Right renal cortex interstitium (tissue), 3 donors: ENCODE measurements around the gene CDHR1. TPM values are rescaled to one million over a fixed set of nuclear protein-coding genes. Genes with fewer than 3 reads are reported as not detected.
"Not testable (repeated sequence)": the region's sequence is repeated elsewhere in the genome, so short reads cannot be mapped to it uniquely, and the experiment has no call there.

ENCODE experiments used
- DNase-seq, 3 donors: peaks; one replicate each; pipeline ENCODE4 v3.0.0-alpha.2; 2013; ENCODE audit warnings: low read depth in 3 of 3, low spot score in 2 of 3
- polyA plus RNA-seq, 3 donors: library from polyadenylated mRNA; unstranded; fragments of 120-200 nt; gene quantifications; one replicate each; pipeline ENCODE4 v1.2.1, GENCODE V29; 2013; ENCODE audit not compliant: insufficient read length in 3 of 3

Gene CDHR1
- polyA plus RNA-seq, 3 donors = 0.53 to 0.72 (median 0.54) TPM

DNA sequence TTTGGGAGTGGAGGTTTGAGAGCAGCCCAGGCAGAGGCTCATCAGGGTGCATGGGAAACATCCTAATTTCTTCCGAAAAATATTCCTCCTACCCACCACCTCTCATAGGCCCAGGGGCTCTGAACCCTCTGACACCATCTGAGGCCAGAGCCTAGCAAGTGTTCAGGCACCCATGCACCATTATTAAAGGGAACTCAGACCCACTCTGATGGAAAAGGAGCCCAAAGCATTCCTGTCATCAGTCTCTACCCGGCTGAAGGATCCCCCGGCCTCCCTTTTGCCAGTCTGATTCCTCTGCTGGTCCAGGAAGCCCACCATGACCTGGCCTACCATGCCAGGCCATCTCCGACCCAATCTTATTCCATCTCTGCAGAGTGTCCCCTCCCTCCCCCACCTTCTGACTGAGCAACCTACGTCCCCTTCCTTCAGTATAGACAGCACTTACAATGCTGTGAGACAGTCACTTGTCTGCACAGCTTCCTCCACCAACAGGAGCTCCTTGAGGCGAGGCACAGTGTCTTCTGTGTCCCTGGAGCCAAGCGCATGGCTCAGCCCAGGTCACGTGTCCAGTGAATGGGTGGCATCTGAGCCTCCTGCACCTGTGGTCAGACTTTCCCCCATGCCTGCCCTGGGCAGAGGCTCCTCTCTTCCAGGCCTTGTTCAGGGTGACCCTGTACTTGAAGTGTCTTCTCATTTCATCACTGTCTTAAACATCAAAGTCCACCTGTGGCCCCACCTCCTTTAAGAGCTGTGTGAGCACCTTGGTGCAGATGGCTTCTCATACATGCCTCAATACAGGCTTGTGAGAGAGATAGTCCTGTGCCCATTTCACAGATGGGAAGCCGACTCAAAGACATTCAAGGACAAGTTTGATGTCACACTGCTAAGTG is 21.6 kb upstream of the CDHR1 start:
- no peak for DNase-seq

DNA sequence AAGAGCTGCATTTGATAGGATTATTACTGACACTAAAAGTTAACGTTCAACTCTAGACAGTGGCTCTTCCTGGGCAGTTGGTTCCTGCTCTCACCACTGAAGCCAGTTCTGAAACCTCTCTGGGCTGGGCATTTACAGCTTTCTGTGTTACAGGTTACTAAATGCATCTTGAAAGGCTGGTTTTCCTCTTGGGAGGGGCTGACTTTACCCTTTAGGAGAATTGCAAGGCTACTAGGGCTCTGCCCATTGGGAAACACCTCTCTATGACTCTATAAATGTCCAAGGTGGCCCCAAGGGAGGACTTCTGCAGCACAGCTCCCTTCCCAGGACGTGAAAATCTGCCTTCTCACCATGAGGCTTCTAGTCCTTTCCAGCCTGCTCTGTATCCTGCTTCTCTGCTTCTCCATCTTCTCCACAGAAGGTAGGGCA is 20.8 kb upstream of the CDHR1 start, which contains the start of gene GPR15LG:
Gene GPR15LG (plus strand): TSS at position 301 of the 429 bp plus-strand sequence. CDS start 51 bp downstream, at position 352.
- no peak for DNase-seq

DNA sequence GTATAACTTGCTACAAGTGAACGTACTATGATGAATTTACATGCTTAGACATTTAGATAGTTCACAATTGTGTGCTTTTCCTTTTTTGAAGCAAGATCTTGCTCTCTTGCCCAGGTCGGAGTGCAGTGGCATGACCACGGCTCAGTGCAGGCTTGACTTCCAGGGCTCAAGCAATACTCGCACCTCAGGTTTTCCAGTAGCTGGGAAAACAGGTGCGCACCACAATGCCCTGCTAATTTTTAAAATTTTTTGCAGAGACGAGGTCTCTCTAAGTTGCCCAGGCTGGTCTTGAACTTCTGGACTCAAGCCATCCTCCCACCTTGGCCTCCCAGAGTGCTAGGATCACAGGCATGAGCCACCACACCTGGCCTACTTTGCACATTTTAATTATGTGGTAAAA is 18.9 kb upstream of the CDHR1 start:
- no peak for DNase-seq

DNA sequence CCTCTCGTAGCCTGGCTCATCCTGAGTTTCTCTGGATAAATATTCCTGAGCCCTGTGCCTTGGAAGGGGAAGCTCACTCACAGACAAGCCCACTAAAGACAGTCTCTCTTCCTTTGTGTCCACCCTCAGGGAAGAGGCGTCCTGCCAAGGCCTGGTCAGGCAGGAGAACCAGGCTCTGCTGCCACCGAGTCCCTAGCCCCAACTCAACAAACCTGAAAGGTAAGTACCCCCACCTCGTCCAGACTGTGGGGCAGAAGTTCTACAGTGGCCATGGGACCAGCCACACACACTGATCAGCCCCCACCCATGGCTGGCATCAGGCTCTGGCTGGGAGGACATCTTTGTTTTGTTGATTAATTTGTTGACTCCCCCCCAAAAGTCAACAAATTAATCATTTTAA is 18.0 kb upstream of the CDHR1 start:
- no peak for DNase-seq

DNA sequence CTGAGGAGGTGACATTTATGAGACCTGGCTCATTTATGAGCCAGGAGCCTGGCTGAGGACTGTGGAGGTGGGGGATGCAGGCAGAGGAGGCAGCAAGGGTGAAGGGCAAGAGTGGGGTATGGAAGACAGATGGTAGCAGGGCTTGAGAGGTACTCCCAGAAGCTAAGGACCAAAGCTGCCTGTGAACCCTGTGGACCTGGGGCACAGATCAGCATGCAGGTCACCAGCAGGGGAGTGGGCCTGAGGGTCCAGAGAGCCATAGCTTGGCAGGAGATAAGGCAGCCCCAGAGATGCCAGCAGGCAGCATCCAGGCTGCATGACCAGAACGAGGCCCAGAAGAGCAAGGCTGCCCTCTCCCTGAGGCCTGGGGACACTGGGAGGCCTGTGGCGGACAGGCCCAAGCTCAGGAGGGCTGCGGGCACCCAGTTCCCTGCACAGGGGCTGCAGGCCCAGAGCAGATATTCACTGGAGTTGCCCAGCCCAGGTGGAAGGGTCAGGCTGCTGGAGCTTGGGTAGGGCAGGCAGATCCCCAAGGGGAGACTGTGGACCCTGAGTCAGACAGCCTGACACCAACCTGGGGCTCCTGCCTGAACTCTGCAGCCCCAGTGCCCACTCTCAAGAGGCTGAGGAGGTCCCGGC is 17.4 kb upstream of the CDHR1 start:
- no peak for DNase-seq

DNA sequence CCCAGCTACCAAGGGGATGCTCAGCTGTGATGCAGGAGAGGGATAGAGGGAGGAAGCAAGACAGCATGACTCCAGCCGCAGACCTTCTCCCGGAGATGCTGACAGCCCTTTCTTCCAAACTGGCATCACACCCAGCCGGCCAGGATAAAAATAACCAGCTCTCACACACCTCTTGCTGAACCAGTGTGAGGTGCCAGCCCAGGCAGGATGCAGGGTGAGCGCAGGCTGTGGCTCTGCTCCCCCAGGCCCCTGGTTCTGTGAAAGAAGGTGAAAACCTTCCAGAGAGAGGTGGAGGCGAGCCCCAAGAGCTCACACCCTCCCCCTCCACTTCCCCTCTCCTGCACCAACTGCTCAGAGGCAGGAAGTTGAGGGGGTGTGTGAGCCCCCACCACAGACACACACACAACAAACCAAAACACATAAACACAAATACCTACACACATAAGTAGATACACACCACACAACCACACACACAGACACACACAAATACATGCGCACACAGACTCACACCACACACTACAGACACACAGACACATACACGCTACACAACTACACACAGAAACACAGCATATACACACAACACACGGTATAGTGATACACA is 16.7 kb upstream of the CDHR1 start:
- no peak for DNase-seq

DNA sequence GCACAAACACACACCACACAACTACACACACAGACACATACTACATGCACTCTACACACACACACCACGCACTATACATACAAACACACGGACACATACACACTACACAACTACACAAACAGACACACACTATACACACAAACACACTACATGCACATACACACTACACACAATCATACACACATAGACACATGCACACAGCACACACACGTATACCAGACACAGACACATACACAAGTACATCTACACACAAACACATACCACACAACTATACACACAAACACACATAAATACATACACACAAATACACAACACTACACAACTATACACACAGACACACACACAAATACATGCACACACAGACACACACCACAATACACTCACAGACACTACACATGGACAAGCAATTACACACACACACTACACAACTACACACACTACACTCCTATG is 16.2 kb upstream of the CDHR1 start:
- DNase-seq = no peak

DNA sequence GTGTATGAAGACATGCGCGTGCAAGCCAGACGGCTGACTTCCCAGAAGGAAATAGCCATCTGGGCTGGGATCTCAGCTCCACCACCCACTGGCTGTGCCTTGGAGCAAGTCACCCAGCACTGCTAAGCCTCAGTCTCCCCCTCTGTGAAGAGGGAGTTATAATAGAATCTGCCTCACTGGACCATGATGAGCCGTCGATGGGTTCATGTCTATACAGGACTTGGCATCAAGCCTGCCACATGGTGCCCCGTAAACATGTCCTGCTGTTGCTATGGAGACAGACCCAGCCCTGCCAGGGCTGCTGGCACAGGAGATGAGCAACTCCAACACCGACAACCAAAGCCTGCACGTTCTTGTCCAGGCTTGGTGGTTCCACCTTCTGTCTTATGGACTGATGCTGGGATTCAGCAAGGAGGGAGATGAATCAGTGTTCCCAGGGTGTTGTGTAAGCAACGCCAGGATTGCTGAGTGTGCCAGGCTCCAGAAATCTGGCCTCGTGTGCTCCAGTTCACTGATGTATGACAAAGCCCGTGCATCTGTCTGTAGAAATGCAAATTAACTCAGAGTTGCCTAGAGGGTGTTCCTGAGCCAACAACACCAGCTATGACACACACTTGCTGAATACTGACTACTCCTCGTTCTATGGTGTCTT is 15.2 kb upstream of the CDHR1 start:
- peak in 2 of 3 donors; percentile 19 to 23 for DNase-seq

DNA sequence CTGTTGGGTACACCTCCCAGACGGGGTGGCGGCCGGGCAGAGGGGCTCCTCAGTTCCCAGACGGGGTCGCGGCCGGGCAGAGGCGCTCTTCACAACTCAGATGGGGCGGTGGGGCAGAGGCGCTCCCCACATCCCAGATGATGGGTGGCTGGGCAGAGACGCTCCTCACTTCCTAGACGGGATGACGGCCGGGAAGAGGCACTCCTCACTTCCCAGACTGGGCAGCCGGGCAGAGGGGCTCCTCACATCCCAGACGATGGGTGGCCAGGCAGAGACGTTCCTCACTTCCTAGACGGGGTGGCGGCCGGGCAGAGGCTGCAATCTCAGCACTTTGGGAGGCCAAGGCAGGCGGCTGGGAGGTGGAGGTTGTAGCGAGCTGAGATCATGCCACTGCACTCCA is 14.0 kb upstream of the CDHR1 start:
- not testable (repeated sequence) for DNase-seq

DNA sequence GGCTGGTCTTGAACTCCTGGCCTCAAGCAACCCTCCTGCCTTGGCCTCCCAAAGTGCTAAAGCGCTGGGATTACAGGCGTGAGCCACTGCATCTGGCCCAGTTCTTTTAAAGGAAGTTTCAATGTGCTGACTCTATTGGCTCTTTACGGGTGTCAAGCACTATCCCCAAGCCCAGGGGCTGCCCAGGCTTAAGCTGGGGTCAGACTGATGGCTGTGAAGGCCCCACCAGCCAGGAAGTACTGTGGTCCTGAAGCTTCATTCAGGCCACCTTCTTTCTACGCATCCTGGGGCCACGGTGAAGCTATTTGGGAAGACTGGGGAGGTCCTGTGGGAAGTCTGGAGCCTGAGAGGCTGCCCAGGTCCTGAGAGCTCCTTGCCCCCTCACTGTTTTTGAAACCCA is 12.7 kb upstream of the CDHR1 start:
- no peak for DNase-seq

DNA sequence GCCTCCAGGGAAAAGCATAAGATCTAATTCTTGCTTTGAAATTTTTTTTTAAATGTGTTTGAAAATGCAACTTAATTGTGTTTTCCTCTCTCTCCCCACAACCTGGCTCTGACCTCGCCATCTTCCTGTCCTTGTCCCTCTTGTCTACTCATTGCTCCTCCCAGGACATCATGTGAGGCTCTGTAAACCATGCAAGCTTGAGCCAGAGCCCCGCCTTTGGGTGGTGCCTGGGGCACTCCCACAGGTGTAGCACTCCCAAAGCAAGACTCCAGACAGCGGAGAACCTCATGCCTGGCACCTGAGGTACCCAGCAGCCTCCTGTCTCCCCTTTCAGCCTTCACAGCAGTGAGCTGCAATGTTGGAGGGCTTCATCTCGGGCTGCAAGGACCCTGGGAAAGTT is 9.8 kb upstream of the CDHR1 start:
- no peak for DNase-seq

DNA sequence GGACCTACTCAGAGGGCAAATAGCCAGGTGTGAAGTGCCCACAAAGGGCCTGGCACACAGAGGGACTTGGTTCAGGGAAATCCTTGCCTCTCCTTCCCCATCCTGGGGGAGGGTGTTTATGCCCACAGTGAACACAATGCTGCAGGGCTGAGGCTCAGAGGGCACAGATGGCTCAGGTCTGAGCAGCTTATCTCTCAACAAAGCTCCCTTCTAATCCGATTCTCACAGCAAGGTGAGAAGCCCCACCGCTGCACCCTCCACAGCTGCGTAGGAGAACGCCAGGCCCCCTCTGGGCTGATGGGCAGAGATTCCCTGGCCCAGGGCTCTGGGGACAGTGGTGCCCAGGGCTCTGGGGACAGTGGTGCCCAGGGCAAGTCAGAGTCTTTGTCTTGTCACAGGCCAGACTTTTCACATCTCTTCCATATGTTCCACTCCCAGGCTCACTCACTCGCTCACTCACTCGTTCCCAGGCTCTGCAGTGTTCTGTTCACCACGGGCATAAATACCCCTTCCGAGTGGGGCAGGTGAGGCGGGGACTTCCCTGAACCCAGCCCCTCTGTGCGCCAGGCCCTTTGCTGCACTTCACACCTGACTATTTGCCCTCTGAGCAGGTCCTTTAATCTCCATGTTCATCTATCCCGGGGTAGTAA is 8.7 kb upstream of the CDHR1 start:
- no peak for DNase-seq

DNA sequence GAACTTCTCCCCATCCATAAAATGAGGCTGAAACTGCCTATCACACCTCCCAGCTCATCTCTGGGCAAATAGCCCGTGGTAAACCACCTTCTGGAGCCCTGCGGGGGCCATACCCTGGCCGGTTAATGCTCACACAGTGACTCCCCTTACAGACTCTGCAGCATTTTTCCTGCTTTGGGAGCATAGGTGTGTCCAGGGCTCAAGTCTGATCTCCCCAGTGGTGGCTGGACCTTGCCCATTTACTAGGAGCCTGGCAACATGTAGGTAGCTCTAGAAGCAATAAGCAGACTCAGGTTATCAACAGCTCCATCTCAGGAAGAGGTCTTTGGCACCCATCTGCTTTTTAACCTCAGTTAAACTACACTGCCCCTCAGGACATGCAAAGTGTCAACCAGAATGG is 5.5 kb upstream of the CDHR1 start:
- no peak for DNase-seq

DNA sequence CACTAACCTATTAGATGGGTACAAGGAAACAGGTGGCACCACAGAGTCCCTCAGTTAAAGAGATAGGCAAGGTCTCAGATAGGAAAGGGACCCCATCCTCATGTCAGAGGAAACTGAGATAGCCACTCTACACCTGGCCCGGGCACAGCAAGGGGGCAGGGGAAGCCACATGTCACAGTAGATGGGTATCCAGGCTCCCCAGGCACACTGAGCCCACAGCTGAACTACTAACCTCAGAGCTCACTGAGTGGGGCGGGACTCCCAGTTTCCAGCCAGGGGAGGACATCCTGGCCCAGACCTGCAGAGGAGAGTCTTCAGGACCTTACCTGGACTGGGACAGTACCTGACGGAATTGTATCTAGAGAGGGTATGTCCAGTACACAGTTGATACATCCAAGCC is 3.7 kb upstream of the CDHR1 start:
- no peak for DNase-seq

DNA sequence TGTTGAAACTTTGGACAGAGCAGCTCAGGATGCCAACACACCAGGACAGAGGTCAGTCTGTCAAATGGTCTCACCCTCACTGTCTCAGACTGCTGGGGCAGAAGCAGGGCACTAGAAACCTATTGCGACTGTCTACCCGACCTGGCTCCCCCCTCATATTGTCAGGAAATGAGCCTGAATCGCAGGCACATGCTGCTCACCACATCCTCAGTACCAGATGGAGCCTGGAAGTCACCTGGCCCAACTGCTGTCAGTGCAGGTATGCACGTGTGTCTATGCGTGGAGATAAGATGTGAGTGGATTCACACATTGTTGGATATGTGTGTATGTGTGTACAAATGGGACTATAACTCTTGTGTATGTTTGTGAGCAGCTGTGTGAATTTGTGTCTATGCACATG is 3.2 kb upstream of the CDHR1 start:
- DNase-seq = no peak

DNA sequence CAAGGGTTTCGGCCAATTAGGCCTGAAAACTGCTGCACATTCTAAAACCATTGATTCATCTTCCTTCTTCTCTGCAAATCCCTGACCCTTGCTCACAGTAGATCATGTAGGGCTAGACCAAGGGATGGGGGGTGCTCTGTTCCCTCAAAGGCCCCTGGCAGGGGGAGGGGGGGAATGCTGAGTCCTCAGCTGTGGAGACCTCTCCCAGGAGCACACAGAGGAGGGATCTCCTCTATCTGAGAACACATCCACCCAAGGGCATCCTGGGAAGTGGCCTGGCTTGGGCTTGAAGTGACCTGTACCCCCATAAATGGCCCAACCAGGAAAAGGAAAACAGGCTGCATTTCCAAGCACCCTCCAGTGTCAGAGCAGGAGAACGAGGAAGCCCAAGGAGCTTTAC is 1.0 kb upstream of the CDHR1 start:
- DNase-seq = no peak

DNA sequence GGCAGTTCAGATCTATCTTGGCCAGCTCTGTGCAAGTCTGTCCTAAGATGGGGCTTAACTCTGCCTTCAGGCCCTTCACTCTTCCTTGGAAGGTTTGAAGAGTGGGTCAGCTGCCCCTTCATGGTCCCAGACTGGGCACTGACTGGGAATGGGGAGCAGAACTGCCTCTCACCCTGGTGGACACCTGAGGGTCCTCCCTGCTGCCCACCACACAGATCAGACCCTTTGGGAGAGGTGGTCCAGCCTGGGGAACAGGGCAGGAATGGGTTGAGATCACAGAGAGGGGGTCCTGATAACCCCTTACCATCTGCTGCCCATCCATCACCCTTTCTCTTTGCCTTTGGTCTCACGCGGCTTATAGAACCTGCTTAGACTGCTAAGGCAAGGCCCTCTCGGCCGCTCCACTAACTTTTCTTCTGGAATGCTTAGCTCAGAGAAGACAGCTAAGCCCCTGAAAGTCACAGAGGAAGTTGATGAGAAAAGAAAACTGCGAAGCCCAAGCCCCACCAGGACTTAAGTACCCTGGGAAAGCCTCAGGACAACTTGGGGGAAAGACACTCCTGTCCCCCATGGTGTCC is 402 bp upstream of the CDHR1 start:
- DNase-seq = no peak

DNA sequence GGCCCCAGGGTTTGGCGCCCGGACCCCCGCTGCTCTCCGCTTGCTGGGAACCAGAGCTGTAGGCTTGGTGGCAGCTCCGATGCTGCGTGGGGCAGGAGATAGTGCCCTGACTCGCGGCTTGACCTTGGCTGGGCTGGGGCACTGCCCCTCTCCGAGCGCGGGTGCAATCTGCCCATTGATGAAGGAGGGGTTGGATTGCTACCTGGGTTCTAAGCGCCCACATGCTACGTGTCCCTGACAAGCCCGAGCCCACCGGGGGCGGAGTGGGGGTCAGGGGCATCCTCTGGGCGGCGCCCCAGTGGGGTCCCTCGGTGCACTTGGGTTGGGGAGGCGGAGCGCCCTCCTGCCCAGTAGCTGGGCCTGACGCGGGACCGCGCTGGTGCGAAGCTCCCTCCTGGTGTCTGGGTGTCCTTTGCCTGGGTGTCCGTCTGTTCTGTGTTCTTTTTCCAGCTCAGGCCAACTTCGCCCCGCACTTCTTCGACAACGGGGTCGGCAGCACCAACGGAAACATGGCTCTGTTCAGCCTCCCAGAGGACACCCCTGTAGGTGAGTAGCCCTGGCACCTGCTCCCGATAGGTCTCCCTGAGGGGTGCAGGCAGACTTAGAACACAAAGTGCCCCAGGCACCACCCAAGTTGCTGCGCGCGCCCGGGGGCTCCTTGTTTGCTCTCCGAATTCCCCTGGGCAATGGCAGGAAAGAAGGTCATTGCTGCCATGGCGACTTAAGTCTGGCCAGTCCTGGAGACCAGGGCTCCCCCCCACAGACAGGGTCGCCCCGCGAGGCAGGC is 900 bp downstream of the CDHR1 start:
- DNase-seq = no peak

DNA sequence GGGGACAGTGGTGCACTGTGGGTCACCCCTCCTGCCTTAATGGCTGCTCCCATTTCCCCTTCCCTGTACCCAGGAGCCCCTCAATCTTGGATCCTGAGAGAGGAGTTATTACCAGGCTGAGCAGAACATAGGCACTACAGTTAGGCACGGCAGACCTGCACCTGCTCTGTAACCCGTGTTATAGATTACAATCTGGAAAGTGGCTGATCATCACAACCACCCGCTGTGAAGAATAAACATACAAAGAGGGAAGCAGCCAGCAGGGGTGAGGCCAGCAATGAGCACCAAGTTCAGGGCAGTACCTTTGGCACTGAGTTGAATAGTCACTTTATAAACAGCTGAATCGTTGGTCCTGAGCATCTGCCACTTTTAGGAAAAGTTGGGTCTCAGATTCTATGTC is 1.7 kb downstream of the CDHR1 start:
- DNase-seq = no peak
